Ishikawa (cell line): ENCODE results near the gene TBX6.
A peak's percentile ranks its signal among the peaks of the same experiment; 100 is the strongest.

Source experiments
- CEBPB ChIP-seq: IDR thresholded peaks from 2 replicates; pipeline ENCODE4 v1.6.1; 2012
- CREB1 ChIP-seq: IDR thresholded peaks from 2 replicates; pipeline ENCODE4 v1.6.1; 2012; ENCODE audit warnings: low read depth
- EGR1 ChIP-seq: IDR thresholded peaks from 2 replicates; pipeline ENCODE4 v1.6.1; 2012
- EP300 ChIP-seq: IDR thresholded peaks from 2 replicates; pipeline ENCODE4 v1.6.1; 2012; ENCODE audit warnings: borderline replicate concordance
- FOXM1 ChIP-seq: IDR thresholded peaks from 2 replicates; pipeline ENCODE4 v1.6.1; 2012; ENCODE audit warnings: low read depth, borderline replicate concordance
- MAX ChIP-seq: IDR thresholded peaks from 2 replicates; pipeline ENCODE4 v1.6.1; 2012
- NFIC ChIP-seq: IDR thresholded peaks from 2 replicates; pipeline ENCODE4 v1.6.1; 2012
- RAD21 ChIP-seq: IDR thresholded peaks from 2 replicates; pipeline ENCODE4 v1.6.1; 2012; ENCODE audit warnings: low read depth
- REST ChIP-seq: IDR thresholded peaks from 2 replicates; pipeline ENCODE4 v1.6.1; 2012; ENCODE audit warnings: low read depth, mild to moderate bottlenecking
- TAF1 ChIP-seq: IDR thresholded peaks from 2 replicates; pipeline ENCODE4 v1.6.1; 2012; ENCODE audit warnings: low read depth, mild to moderate bottlenecking
- TCF12 ChIP-seq: IDR thresholded peaks from 2 replicates; pipeline ENCODE4 v1.6.1; 2012; ENCODE audit warnings: low read depth
- TEAD4 ChIP-seq: IDR thresholded peaks from 2 replicates; pipeline ENCODE4 v1.6.1; 2012
- USF1 ChIP-seq: IDR thresholded peaks from 2 replicates; pipeline ENCODE4 v1.6.1; 2012
- YY1 ChIP-seq: IDR thresholded peaks from 2 replicates; pipeline ENCODE4 v1.6.1; 2012; ENCODE audit warnings: low read depth
- ZBTB7A ChIP-seq: IDR thresholded peaks from 2 replicates; pipeline ENCODE4 v1.6.1; 2012; ENCODE audit warnings: low read depth

TBX6 gene

GRCh38 chr16:30132591-30132990 is 40.9 kb upstream of the TBX6 start:
- TF ChIP-seq RAD21 (no peak), USF1 (no peak), CREB1 (no peak), NFIC (no peak), YY1 (no peak), FOXM1 (no peak)

GRCh38 chr16:30131869-30132475 is 40.2 kb upstream of the TBX6 start:
- TF ChIP-seq NFIC (no peak), CEBPB (no peak), TEAD4 (no peak), TAF1 (no peak), CREB1 (no peak), USF1 (no peak)

GRCh38 chr16:30127993-30128392 is 36.3 kb upstream of the TBX6 start:
- TF ChIP-seq MAX (no peak), USF1 (no peak), EGR1 (no peak), ZBTB7A (no peak), EP300 (no peak), FOXM1 (no peak), CEBPB (no peak), NFIC (no peak), CREB1 (no peak), RAD21 (no peak)

GRCh38 chr16:30124985-30125379 is 33.3 kb upstream of the TBX6 start:
- TF ChIP-seq EP300 (no peak), REST (no peak), FOXM1 (no peak), CREB1 (no peak), TCF12 (no peak), RAD21 (no peak), ZBTB7A (no peak), MAX (no peak), TAF1 (no peak), YY1 (no peak), NFIC (no peak), CEBPB (no peak), EGR1 (no peak), USF1 (no peak), TEAD4 (no peak)

GRCh38 chr16:30122604-30123160 is 31.0 kb upstream of the TBX6 start:
- TF ChIP-seq REST (no peak), EGR1 (peak; percentile 28; the same call in 1 of the 2 replicates), CEBPB (no peak), NFIC (no peak), ZBTB7A (peak; percentile 99), USF1 (no peak)
